SKM-1 treated with dmso at 0.1 percent for 144 hours (cell line): ENCODE results near the gene PRKAR2B.
"Not testable (repeated sequence)": the region's sequence is repeated elsewhere in the genome, so short reads cannot be mapped to it uniquely, and the experiment has no call there.

Experiments used
- DNase-seq: peaks from one replicate; lab custom pipeline; 2025; ENCODE audit not compliant: unreplicated experiment; lab: John Stamatoyannopoulos, UW

PRKAR2B gene

DNA sequence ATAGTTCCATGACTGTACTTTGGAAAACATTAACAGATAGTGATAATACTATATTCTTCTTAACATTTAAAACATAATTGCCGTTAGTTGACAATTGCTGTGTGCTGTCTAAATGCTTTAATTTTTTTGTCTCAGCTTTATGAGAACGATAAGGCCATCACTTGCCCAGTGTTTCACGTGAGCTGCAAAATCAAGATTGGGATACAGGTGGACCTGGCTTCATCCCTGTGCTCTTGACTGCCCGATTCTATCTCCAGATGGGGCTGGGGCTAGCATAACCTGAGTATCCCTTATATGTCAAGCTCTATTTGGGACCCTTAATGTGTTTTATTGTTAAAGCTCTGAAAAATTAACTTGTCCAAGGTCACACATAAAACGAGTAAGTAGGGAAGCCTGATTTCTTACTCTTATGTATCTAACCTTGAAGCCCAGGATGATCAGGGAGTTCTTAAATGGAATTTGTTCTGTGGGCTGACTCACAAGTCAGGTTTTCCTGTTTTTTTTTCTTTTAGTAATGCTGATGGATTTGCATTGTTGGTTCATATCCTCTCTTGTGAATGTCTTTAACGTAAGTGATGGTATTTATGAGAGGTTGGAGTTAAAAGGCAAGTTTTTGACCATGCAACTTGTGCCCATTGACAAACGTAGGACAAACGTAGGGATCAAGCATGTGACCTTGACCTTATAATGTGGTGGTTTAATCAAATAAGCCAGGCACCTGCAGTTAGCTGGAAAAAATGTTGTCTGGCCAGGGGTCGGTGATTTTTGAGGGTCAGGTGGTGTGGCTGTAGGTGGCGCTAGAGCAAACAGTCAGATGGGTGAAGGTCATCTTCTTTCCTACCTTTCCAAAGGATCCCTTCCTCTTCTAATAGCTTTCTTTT, 3.6 kb downstream of the PRKAR2B start:
- DNase-seq, result no peak

DNA sequence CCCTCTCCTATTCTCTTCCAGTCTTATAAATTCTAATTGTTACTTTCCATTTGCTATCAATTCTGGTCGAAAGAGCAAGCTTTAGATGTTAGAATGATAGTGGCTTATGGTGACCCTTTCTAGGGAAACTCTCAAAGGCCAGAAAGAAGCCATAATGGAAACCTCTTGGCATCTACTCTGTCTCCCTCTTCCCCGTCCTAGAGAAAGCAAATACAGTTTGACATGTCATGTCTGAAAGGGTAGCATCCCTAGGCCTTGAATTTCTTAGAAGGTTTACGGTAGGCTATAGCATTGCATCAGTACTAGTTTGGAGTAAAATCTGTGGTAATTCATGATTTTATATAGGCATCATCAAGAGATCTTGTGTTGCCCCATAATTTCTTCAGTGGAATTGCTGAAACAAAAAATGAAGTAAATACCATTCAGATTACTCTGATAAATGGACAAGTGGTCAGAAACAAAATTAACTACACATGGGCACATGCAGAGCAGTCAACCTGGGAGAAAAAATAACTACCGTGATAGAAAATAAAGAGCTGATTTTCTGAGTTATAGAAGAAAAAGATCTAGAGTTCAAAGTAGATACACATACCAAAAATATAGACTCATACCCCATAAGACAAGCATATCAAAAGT, 4.4 kb downstream of the PRKAR2B start:
- no peak for DNase-seq

- DNase-seq, result no peak
Observed at GRCh38 chr7:107049480-107049879, 5.0 kb downstream of the PRKAR2B start.

- DNase-seq, result no peak
Observed at GRCh38 chr7:107049971-107050532, 5.5 kb downstream of the PRKAR2B start.

DNA sequence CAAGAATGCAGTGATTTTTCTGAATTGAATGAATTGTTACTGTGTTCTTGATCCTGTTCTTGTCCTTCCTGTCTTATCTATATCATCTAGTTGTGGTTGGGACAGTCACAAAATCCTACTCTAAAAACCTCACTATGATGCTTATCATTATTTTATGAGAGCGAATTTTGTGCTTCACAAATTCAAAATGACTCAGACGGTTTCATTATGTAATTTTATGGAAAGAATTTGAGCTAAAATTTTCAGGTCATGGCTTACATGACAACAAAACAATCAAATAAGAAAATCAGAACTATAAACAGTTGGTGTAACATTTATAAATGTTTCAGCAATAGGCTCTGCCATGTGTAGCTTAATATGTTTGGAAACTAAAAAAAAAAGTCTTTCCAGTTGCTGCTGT, 6.9 kb downstream of the PRKAR2B start:
- no peak for DNase-seq

DNA sequence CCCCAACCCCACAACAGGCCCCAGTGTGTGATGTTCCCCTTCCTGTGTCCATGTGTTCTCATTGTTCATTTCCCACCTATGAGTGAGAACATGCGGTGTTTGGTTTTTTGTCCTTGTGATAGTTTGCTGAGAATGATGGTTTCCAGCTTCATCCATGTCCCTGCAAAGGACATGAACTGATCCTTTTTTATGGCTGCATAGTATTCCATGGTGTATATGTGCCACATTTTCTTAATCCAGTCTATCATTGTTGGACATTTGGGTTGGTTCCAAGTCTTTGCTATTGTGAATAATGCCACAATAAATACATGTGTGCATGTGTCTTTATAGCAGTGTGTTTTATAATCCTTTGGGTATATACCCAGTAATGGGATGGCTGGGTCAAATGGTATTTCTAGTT, 10.5 kb downstream of the PRKAR2B start:
- not testable (repeated sequence) for DNase-seq

- not testable (repeated sequence) for DNase-seq
Observed at GRCh38 chr7:107056058-107056457, 11.6 kb downstream of the PRKAR2B start.

GRCh38 chr7:107056728-107057473, 12.4 kb downstream of the PRKAR2B start:
- DNase-seq, result no peak

DNA sequence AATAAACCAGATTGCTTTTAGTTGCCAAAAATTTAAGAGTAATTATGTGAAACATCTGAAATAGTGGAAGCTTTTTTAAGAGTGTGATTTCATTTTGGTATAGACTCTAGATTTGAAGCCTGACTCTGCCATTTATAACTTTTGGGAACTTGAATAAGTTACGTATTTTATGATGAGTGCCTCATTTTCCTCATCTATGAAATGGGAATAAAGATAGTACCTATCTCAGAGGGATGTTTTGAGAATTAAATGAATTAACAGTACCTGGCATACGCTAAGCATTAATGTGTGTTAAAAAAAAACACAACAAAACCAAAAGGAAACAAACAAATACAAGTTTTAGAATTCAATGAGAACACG, 12.9 kb downstream of the PRKAR2B start:
- no peak for DNase-seq

GRCh38 chr7:107059468-107059867, 15.0 kb downstream of the PRKAR2B start:
- no peak for DNase-seq

DNA sequence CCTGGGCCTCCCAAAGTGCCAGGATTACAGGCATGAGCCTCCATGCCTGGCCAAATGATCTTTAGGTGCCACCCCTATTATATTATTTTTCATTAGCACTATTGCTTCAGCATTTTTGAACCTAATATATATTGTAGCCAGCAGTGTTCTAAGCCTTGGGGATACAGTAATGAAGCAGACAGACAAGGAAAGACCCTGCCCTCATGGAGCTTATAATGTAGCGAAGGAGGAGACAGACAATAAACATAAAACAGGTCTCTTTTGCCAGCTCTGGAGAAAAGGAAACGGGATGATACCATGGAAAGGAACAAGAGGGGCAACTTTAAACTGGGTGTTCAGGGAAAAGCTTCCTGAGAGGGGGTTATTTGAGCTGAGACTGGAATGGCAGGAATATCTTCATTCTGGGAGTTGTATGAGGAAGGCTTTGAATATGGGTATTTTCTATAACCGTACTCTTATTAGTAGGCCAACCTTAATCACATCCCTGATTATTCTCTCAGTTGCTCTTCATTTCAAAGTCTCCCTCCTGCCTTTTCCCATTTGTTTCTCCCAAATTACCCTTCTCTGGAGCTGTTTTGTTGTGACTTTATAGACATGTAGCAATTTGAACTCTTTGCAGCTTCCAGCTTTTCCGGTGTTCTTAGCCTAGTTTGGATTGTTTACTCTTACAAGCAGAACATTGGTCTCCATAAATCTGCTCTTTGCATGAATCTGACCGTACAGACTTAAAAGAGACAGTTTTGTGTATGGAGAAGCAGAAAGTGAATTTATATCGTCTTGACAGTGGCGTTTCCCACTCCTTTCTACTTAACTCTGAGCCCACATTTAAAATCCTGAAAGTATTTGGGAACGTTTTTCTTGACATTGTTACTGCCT, 19.0 kb downstream of the PRKAR2B start:
- DNase-seq, result no peak

- DNase-seq, result no peak
Observed at GRCh38 chr7:107064255-107064654, 19.8 kb downstream of the PRKAR2B start.

- DNase-seq, result no peak
Observed at GRCh38 chr7:107065929-107066247, 21.4 kb downstream of the PRKAR2B start.

DNA sequence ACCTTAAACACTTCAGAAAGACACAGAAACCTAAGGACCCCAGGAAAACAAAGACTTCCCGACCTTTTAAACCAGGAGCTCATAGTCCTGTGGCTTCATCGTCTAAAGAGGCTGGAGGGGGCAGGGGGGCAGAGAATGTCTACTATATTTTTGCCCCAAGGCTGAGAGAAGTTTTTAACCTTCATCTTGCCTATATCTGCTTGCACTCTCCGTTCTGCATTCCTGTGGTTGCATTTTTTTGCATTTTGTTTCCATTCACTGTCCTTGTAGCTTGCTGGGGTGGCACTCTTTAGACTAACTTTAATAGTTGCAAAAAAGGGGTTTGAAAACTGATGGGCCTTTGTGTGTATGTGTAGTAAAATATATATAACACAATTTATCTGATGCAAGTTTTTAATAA, 23.7 kb downstream of the PRKAR2B start:
- no peak for DNase-seq

- DNase-seq, result no peak
Observed at GRCh38 chr7:107069457-107069856, 25.0 kb downstream of the PRKAR2B start.

- no peak for DNase-seq
Observed at GRCh38 chr7:107070710-107071109, 26.2 kb downstream of the PRKAR2B start.

- no peak for DNase-seq
Observed at GRCh38 chr7:107071129-107071528, 26.6 kb downstream of the PRKAR2B start.

GRCh38 chr7:107072133-107072532, 27.6 kb downstream of the PRKAR2B start:
- DNase-seq, result no peak

DNA sequence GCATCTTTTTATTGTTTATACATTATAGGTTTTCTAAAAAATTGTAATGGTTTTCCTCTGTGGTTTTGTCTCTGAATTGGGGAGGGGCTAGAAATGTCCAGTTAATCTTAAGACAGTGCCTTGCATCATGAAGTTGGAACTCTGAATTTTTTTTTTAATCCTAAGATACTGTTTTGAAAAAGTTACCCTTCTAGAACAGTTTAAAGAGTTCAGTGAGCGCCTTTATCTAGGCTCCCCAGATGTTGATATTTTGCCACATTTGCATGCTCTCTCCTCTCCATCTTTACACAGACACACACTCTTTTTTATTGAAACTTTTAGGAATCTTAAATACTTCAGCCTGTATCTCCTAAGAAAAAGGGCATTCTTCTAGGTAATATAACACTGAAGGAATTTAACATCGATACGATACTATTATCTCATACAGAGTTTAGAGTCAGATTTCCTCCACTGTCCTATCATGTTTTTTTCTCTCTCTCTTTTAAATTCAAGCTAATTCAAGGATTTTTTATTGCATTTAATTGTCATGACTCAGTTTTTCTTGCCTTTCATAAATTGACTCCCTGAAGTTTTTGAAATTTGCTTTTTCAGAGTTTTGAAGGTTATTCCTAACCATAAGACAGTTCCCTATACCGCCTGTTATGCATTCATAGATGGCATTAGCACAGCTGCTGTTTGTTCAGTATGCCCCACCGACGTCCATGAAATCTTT, 31.5 kb downstream of the PRKAR2B start:
- no peak for DNase-seq
